Measurements from ENCODE around the gene HIPK2.

DNA sequence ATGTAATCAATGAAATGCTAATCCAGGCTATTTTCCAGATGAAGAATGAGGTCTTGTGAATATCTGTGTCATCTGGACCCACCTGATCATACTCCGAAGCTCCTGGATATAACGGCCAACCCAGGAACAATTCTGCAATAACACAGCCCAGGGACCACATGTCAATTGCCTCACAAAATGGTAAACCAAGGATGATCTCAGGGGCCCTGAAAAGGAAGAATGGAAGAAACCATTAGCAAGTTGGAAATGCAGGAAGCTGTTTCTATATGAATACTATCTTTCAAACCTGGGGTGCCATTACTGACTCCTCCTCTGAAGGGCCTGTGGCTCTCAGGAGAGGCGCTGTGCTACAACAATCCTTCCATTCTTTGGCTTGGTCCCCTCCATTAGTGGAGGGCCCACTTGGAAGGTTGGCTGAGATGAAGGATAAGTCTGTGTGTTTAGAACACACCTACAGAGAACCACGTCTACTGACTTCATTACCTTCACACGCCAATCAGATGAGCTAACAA lies 146.2 kb downstream of the HIPK2 start:
- TF ChIP-seq, protein P1, sequence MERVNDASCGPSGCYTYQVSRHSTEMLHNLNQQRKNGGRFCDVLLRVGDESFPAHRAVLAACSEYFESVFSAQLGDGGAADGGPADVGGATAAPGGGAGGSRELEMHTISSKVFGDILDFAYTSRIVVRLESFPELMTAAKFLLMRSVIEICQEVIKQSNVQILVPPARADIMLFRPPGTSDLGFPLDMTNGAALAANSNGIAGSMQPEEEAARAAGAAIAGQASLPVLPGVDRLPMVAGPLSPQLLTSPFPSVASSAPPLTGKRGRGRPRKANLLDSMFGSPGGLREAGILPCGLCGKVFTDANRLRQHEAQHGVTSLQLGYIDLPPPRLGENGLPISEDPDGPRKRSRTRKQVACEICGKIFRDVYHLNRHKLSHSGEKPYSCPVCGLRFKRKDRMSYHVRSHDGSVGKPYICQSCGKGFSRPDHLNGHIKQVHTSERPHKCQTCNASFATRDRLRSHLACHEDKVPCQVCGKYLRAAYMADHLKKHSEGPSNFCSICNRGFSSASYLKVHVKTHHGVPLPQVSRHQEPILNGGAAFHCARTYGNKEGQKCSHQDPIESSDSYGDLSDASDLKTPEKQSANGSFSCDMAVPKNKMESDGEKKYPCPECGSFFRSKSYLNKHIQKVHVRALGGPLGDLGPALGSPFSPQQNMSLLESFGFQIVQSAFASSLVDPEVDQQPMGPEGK (CRISPR knock-in tag; IDR thresholded peaks at IDR 0.05; ENCODE audit: borderline replicate concordance), result no peak
- no peak for TF ChIP-seq CREB5 (CRISPR knock-in tag; IDR thresholded peaks at IDR 0.05; ENCODE audit: low read depth)
- no peak for TF ChIP-seq RARB (CRISPR knock-in tag; IDR thresholded peaks at IDR 0.05)
